Amygdala (tissue), 56 donors: ENCODE measurements around the gene LAMA3.

Experiments used
- DNase-seq, 56 donors: peaks; one replicate each; lab custom pipeline; 2025; lab: John Stamatoyannopoulos, UW

The LAMA3 gene

GRCh38 chr18:23927821-23928746 lies 238.8 kb downstream of the LAMA3 start:
- DNase-seq, result no peak

- DNase-seq, result no peak
These were observed 240.2 kb downstream of the LAMA3 start for GRCh38 chr18:23929362-23929930.

- no peak for DNase-seq
These were observed 240.7 kb downstream of the LAMA3 start for GRCh38 chr18:23930002-23930401.

GRCh38 chr18:23932385-23933067 lies 243.3 kb downstream of the LAMA3 start:
- no peak for DNase-seq

GRCh38 chr18:23933407-23933806 lies 244.2 kb downstream of the LAMA3 start:
- DNase-seq, result no peak

GRCh38 chr18:23934252-23934651 lies 245.0 kb downstream of the LAMA3 start:
- no peak for DNase-seq

GRCh38 chr18:23934863-23935262 lies 245.6 kb downstream of the LAMA3 start:
- DNase-seq, result no peak

GRCh38 chr18:23935804-23936203 lies 246.6 kb downstream of the LAMA3 start:
- DNase-seq, result no peak

GRCh38 chr18:23936381-23936958 lies 247.2 kb downstream of the LAMA3 start:
- DNase-seq, result no peak

- no peak for DNase-seq
These were observed 248.9 kb downstream of the LAMA3 start for GRCh38 chr18:23938043-23938756.

GRCh38 chr18:23938901-23939341 lies 249.7 kb downstream of the LAMA3 start:
- DNase-seq, result no peak

- DNase-seq, result no peak
These were observed 250.1 kb downstream of the LAMA3 start for GRCh38 chr18:23939366-23939765.

- DNase-seq, result no peak
These were observed 250.6 kb downstream of the LAMA3 start for GRCh38 chr18:23939896-23940295.

- peak in 1 of 56 donors; percentile 8 for DNase-seq
These were observed 252.5 kb downstream of the LAMA3 start for GRCh38 chr18:23941791-23942190.

GRCh38 chr18:23943104-23943503 lies 253.9 kb downstream of the LAMA3 start:
- DNase-seq, result no peak

- peak in 2 of 56 donors; percentile 4 to 15 for DNase-seq
These were observed 254.8 kb downstream of the LAMA3 start for GRCh38 chr18:23943903-23944624.

- no peak for DNase-seq
These were observed 256.3 kb downstream of the LAMA3 start for GRCh38 chr18:23945416-23946079.

- no peak for DNase-seq
These were observed 260.6 kb downstream of the LAMA3 start for GRCh38 chr18:23949863-23950262.

GRCh38 chr18:23950644-23951043 lies 261.4 kb downstream of the LAMA3 start:
- DNase-seq, result no peak
